HG03521 (cell line): ENCODE measurements around the gene ARHGEF25.
"Not testable (repeated sequence)": the region's sequence is repeated elsewhere in the genome, so short reads cannot be mapped to it uniquely, and the experiment has no call there.

Experiments
- ATAC-seq: cut with Tn5 transposase; IDR thresholded peaks from one replicate; pipeline ENCODE4 v1.9.1; 2021; ENCODE audit warnings: mild to moderate bottlenecking, moderate library complexity; ENCODE audit not compliant: unreplicated experiment

Gene ARHGEF25

GRCh38 chr12:57607958-57608663 lies 3.1 kb upstream of the ARHGEF25 start:
- ATAC-seq = no peak

GRCh38 chr12:57609101-57609780 lies 2.0 kb upstream of the ARHGEF25 start:
- ATAC-seq = no peak

DNA sequence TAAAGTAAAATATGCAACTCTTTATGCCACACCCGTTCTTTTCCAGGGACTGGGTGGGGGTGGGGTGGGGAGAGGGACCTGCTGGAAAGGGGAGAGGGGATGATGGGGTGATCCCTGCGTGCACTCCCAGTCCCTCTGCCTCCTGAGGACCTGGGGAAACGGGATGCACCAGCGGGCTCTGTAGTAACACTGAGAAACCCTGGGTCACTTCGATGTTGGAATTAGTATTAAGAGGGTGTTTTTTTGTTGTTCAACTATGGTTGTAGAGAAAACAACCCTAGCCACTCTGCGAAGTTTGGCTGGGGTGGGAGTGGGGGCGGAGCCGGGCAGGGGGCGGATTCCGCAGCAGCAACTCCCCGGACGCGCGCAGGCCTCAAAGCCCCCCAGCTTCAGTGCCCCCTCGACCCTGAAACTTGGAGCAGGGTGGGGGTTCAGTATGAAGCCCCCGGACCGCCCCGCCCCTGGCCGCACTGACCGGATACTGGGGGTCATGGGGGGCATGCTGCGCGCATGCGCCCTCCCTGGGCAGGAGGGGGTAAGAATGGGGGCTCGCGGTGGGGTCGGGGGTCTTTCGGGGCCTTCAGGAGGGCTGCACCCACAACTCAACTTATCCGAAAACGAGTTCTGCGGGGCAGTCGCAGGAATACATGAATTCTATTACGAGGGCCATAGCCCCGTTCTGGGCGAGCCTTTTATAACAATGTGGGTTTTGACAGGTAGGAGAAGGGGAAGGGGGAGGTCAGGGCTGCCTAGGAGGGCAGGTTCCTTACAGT lies 1.3 kb upstream of the ARHGEF25 start:
- no peak for ATAC-seq

DNA sequence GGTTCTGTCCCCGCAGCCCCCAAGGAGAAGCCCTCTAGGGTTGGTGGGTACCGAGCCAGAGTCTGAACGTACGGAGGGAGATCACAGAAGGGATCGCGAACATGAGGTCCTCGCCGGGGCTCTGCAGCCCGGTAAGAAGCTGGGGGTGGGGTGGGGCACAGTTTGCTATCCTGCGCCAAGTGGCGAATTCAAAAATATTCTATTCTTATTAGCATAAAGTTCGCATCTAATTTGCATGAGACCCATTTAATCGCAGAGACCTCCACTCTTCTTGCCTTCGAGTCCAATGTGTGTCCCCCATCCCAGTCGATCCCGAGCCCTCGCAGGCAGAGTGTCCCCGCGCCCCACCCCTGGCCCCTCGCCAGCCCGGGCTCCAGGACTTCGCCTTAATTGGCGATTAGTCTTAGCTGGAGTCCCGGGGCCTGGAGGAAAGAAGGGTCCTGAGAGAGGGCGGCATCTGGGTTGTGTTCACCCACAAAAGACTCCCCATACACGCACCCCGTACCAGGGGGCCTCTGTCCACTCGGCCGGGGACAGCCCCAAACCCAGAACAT lies 604 bp upstream of the ARHGEF25 start:
- no peak for ATAC-seq

- ATAC-seq = no peak
Measured at GRCh38 chr12:57611827-57612710, 834 bp downstream of the ARHGEF25 start.

DNA sequence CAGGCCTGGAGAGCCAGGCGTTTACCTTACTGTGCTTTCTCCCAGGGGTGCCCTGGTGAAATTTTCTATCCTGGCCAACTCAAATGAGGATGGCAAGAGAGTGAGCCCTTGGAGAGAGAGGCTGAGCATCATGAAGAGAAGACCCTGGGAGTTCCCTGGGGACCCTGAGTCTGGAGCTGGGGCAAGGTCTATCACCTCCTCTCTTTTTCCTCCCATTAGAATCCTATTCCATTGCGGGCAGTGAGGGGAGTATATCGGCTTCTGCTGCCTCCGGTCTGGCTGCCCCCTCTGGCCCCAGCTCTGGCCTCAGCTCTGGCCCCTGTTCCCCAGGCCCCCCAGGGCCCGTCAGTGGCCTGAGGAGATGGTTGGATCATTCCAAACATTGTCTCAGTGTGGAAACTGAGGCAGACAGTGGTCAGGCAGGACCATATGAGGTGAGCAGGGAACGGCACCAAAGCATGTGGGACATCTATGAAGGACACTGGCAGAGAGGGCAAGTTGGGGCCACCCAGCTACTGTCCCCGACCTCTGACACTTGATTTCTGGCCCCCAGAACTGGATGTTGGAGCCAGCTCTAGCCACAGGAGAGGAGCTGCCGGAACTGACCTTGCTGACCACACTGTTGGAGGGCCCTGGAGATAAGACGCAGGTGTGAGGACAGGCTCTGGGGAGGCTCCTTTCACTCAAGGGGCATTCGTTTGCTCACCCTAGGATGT lies 1.6 kb downstream of the ARHGEF25 start:
- no peak for ATAC-seq

DNA sequence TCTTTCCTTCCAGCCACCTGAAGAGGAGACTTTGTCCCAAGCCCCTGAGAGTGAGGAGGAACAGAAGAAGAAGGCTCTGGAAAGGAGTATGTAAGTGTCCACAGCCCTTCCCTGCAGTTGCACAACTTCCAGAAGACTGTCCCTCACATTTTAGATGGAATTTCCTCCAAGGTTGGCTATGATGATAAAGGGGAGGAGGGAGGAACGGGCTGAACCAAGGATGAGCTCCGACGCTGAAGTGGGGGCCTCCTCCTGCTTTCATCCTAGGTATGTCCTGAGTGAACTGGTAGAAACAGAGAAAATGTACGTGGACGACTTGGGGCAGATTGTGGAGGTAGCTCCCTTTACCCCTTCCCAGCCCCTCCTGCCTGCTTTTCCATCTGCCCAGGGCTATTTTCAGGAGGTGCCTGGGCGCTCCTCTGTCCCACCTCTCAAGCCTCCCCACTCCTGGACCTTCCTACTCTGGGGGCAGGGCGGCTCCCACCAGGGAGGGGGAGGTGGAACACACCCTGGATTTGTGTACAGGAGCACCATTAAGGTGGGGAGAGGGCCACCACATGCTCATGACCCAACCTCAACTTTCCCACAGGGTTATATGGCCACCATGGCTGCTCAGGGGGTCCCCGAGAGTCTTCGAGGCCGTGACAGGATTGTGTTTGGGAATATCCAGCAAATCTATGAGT lies 2.3 kb downstream of the ARHGEF25 start:
- no peak for ATAC-seq

- peak; percentile 44 for ATAC-seq
Measured at GRCh38 chr12:57614178-57614947, 3.1 kb downstream of the ARHGEF25 start.

- no peak for ATAC-seq
Measured at GRCh38 chr12:57614948-57615500, 3.8 kb downstream of the ARHGEF25 start.

DNA sequence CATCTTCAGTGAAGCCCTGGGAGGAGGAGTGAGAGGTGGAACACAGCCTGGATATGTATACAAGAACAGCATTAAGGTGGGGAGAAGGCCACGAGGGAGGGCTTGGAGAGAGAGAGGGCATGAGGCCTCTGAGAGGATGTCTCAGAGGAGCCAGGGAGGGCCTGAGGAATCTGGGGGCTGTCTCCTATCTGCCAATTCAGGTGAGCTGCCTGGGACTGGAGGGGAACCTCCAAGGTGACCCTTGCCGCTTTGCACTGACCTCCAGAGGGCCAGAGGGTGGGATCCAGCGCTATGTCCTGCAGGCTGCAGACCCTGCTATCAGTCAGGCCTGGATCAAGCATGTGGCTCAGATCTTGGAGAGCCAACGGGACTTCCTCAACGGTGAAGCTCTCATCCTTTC lies 4.4 kb downstream of the ARHGEF25 start:
- ATAC-seq = no peak

GRCh38 chr12:57616383-57617101 lies 5.3 kb downstream of the ARHGEF25 start:
- ATAC-seq = no peak

- ATAC-seq = no peak
Measured at GRCh38 chr12:57617942-57618341, 6.7 kb downstream of the ARHGEF25 start.

DNA sequence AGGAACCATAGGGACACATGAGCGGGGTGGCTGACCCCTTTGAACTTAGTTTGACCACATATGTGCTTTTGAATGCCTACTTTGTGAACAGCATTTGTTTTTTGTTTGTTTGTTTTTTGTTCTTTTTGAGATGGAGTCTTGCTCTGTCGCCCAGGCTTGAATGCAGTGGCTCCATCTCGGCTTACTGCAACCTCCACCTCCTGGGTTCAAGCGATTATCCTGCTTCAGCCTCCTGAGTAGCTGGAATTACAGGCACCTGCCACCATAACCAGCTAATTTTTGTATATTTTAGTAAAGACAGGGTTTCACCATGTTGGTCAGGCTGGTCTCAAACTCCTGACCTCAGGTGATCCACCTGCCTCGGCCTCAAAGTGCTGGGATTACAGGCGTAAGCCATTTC lies 7.2 kb downstream of the ARHGEF25 start:
- not testable (repeated sequence) for ATAC-seq

GRCh38 chr12:57618966-57619433 lies 7.8 kb downstream of the ARHGEF25 start:
- ATAC-seq = no peak

- ATAC-seq = no peak
Measured at GRCh38 chr12:57619434-57620244, 8.4 kb downstream of the ARHGEF25 start.

DNA sequence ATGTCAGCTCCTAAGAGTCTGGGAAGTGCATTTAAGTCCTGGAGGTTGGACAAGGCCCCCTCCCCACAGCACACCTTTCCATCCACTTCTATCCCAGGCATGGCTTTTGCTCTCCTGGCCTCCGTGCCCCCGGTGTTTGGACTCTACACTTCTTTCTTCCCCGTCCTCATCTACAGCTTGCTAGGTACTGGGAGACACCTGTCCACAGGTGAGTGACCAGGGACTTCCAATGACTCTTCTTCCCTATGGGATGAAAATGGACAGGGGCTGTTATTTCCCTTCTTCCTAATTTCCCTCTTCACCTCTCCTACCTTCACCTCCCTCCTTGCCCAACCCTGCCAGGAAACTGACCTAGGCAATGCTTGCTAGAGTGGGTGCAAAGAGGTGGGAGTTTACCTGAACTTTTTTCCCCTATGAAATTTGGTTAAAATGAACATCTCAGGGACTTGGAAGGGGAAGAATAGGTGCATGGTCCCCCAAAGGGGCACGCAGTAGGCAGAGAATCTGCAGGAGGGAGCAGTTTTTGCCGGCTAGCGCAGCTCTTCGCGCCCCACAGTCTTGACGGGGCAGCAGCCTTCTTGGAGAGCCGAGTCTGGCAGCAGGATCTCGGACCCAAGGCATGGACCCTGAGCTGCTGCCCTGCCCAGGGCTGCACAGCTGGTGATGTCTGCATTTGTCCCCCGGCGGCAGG lies 9.2 kb downstream of the ARHGEF25 start:
- ATAC-seq = no peak
